Glutamatergic neuron (in vitro differentiated cells): ENCODE results near the gene ZSCAN32. TPM values are rescaled to one million over a fixed set of nuclear protein-coding genes. Genes with fewer than 3 reads are reported as not detected.

Experiments used
- DNase-seq: peaks from one replicate; pipeline ENCODE4 v3.0.0; 2022
- H3K27ac Mint-ChIP-seq: one replicate; pipeline ENCODE4 v1.8.0; 2020; ENCODE audit warnings: mild to moderate bottlenecking, mixed read lengths, inconsistent platforms; ENCODE audit not compliant: unreplicated experiment
- H3K27me3 Mint-ChIP-seq: one replicate; pipeline ENCODE4 v1.8.0; 2020; ENCODE audit warnings: mild to moderate bottlenecking, moderate library complexity, mixed read lengths, inconsistent platforms; ENCODE audit not compliant: unreplicated experiment
- H3K36me3 Mint-ChIP-seq: one replicate; pipeline ENCODE4 v1.8.0; 2020; ENCODE audit warnings: mild to moderate bottlenecking, mixed read lengths, inconsistent platforms; ENCODE audit not compliant: unreplicated experiment
- H3K4me1 Mint-ChIP-seq: one replicate; pipeline ENCODE4 v1.8.0; 2020; ENCODE audit warnings: mild to moderate bottlenecking, low read depth, mixed read lengths, inconsistent platforms; ENCODE audit not compliant: unreplicated experiment
- H3K4me3 Mint-ChIP-seq: one replicate; pipeline ENCODE4 v1.8.0; 2020; ENCODE audit warnings: mild to moderate bottlenecking, mixed read lengths, inconsistent platforms; ENCODE audit not compliant: unreplicated experiment
- H3K9me3 Mint-ChIP-seq: one replicate; pipeline ENCODE4 v1.8.0; 2020; ENCODE audit warnings: mild to moderate bottlenecking, moderate library complexity, mixed read lengths, inconsistent platforms; ENCODE audit not compliant: unreplicated experiment
- CTCF ChIP-seq: fragments of 200-600 bp; sonication (generic); IDR thresholded peaks from one replicate; pipeline ENCODE4 v1.5.0; 2021; ENCODE audit not compliant: partially characterized antibody, unreplicated experiment
- total RNA-seq: library from RNA; stranded (reverse); fragmentation: NEBNext Ultra II Directional; extraction: Animal tissue kit (Norgen Biotek cat#: 25700); gene quantifications from one replicate; pipeline ENCODE4 v1.2.1, GENCODE V29; 2021; ENCODE audit not compliant: unreplicated experiment

Gene ZSCAN32
- total RNA-seq, 1 donor from 2014 or later, result 14.9 TPM

GRCh38 chr16:3401719-3402397, 1.1 kb upstream of the ZSCAN32 start:
- H3K36me3 Mint-ChIP-seq, result peaks cover 44% of the 10 kb centered on the region
- no peak for TF ChIP-seq CTCF

GRCh38 chr16:3400446-3400778, 392 bp downstream of the ZSCAN32 start:
- H3K27me3 Mint-ChIP-seq, result peaks cover 4% of the 10 kb centered on the region
- peaks cover 5% of the 10 kb centered on the region for H3K9me3 Mint-ChIP-seq
- peaks cover 10% of the 10 kb centered on the region for H3K4me1 Mint-ChIP-seq
- H3K36me3 Mint-ChIP-seq, result peaks cover 39% of the 10 kb centered on the region
- H3K4me3 Mint-ChIP-seq, result peak overlapping the region; percentile 98
- TF ChIP-seq CTCF, result no peak
- peak overlapping the region; percentile 75 for H3K27ac Mint-ChIP-seq
- no peak for DNase-seq

More at GRCh38 chr16:3401719-3402397, 1.1 kb upstream of the ZSCAN32 start:
- peak; percentile 34 for DNase-seq
- Mint-ChIP-seq H3K4me1 (peaks cover 10% of the 10 kb centered on the region), H3K4me3 (peak overlapping the region; percentile 98), H3K27ac (peak overlapping the region; percentile 89), H3K27me3 (peaks cover 4% of the 10 kb centered on the region), H3K9me3 (peaks cover 6% of the 10 kb centered on the region)

GRCh38 chr16:3389663-3390338, 11.0 kb downstream of the ZSCAN32 start:
- DNase-seq, result no peak
- peaks cover 10% of the 10 kb centered on the region for H3K9me3 Mint-ChIP-seq
- no peak overlapping the region for H3K4me3 Mint-ChIP-seq
- peaks cover 5% of the 10 kb centered on the region for H3K27me3 Mint-ChIP-seq
- peaks cover 45% of the 10 kb centered on the region for H3K36me3 Mint-ChIP-seq
- no peaks in the 10 kb centered on the region for H3K4me1 Mint-ChIP-seq
- TF ChIP-seq CTCF, result no peak
- no peak overlapping the region for H3K27ac Mint-ChIP-seq

- no peak for DNase-seq
- Mint-ChIP-seq H3K27ac (no peak overlapping the region), H3K4me3 (no peak overlapping the region), H3K27me3 (peaks cover 6% of the 10 kb centered on the region), H3K4me1 (no peaks in the 10 kb centered on the region), H3K9me3 (peaks cover 22% of the 10 kb centered on the region), H3K36me3 (peaks cover 53% of the 10 kb centered on the region)
- no peak for TF ChIP-seq CTCF
These were observed 12.5 kb downstream of the ZSCAN32 start for GRCh38 chr16:3388325-3388724.

- Mint-ChIP-seq H3K4me1 (no peaks in the 10 kb centered on the region), H3K9me3 (peaks cover 39% of the 10 kb centered on the region), H3K4me3 (no peak overlapping the region), H3K27me3 (peaks cover 6% of the 10 kb centered on the region), H3K27ac (no peak overlapping the region), H3K36me3 (peaks cover 77% of the 10 kb centered on the region)
- no peak for TF ChIP-seq CTCF
- DNase-seq, result no peak
These were observed 17.8 kb downstream of the ZSCAN32 start for GRCh38 chr16:3383045-3383448.
